ENCODE measurements around the gene MSANTD4. TPM values are rescaled to one million over a fixed set of nuclear protein-coding genes. Genes with fewer than 3 reads are reported as not detected.

The MSANTD4 gene
- total and polyA plus RNA-seq, 2 donors (not counting 3 experiments of a cell fraction or from before 2014, with no cell fraction given), result 3.9 to 15.0 TPM

DNA sequence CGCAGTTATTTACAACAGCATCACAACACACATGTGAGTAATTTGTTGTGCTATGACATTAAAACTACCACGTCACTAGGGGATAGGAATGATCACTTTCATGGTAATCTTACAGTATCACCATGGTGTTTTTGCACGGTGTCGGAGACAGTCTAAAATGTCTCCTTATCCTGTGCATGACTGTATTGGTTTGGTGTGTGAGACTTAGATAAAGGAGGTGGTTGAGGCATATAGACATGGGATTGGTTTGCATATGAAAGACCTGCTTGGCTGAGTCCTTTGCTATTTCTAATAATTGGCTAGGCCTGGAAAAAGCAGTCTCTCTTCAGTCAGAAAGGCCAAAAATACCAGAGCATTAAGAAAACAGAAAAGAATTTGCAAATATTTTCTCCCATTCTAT, 30.2 kb downstream of the MSANTD4 start:
- no peak overlapping the region for H3K4me3 ChIP-seq (replicated peaks in 1 of 3; ENCODE audit: insufficient read depth in 1 of 3, low read depth in 1 of 3, low read length in 3 of 3)
- H3K9me1 ChIP-seq (replicated peaks; ENCODE audit: control insufficient read depth, extremely low read depth, insufficient read depth, low read length), result no peaks in the 10 kb centered on the region
- no peaks in the 10 kb centered on the region for H3K9me3 ChIP-seq (replicated peaks; ENCODE audit: control insufficient read depth, insufficient read depth, low read length)
- no peaks in the 10 kb centered on the region for H4K20me1 ChIP-seq (replicated peaks; ENCODE audit: control insufficient read depth, extremely low read depth, insufficient read depth, low read length)
- H3K4me1 ChIP-seq (ENCODE audit: control insufficient read depth, extremely low read depth, insufficient read depth, low read length), result no peaks in the 10 kb centered on the region
- H2AFZ ChIP-seq (ENCODE audit: low read depth, low read length), result no peak overlapping the region
- FAIRE-seq (no peak), DNase-seq (ENCODE audit: low read depth, low spot score) (no peak)
- BruUV-seq (replicated peaks), result no TSS peak
- intact Hi-C loops (cut with micrococcal nuclease), result no loop called here
- no peak overlapping the region for H3K27ac ChIP-seq (ENCODE audit: insufficient read depth, low read depth, low read length)
- ChIA-PET CTCF (no interaction called here), POLR2A (no interaction called here)
- no peaks in the 10 kb centered on the region for H3K27me3 ChIP-seq (ENCODE audit: control insufficient read depth in 2 of 2, insufficient read depth in 2 of 2, low read length in 2 of 2)
- TF ChIP-seq CTCF (IDR thresholded peaks at IDR 0.05; ENCODE audit: extremely low read depth in 1 of 2, insufficient read depth in 1 of 2, low read depth in 1 of 2, low read length in 2 of 2) (no peak), POLR2AphosphoS5 (IDR thresholded peaks at IDR 0.05; ENCODE audit: insufficient read depth, low read depth, low read length) (no peak), MYC (IDR thresholded peaks at IDR 0.05; ENCODE audit: low read depth, low read length) (no peak), GATA2 (IDR thresholded peaks at IDR 0.05; ENCODE audit: insufficient read depth, insufficient read length, low read depth, low read length) (no peak), POLR2A (IDR thresholded peaks at IDR 0.05; ENCODE audit: low read depth, low read length) (no peak), EZH2 (IDR thresholded peaks at IDR 0.05; ENCODE audit: borderline replicate concordance, low read depth, low read length, severe bottlenecking) (no peak), JUN (IDR thresholded peaks at IDR 0.05; ENCODE audit: borderline replicate concordance, insufficient read depth, insufficient read length, low read depth) (no peak), FOS (IDR thresholded peaks at IDR 0.05; ENCODE audit: borderline replicate concordance, insufficient read depth, low read length) (no peak)
- TF ChIP-seq, protein P1, sequence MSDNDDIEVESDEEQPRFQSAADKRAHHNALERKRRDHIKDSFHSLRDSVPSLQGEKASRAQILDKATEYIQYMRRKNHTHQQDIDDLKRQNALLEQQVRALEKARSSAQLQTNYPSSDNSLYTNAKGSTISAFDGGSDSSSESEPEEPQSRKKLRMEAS (IDR thresholded peaks at IDR 0.05; ENCODE audit: insufficient read depth, insufficient read length), result no peak
- H3K36me3 ChIP-seq (ENCODE audit: control insufficient read depth in 2 of 2, extremely low read depth in 1 of 2, insufficient read depth in 2 of 2, low read length in 2 of 2), result peaks cover 0 to 2% of the 10 kb centered on the region in 2 experiments
- no peak overlapping the region for H3K9ac ChIP-seq (replicated peaks; ENCODE audit: extremely low read depth, insufficient read depth, low read length)
- no peak overlapping the region for H3K4me2 ChIP-seq (ENCODE audit: insufficient read depth, low read length)
- H3K79me2 ChIP-seq (ENCODE audit: control insufficient read depth, insufficient read depth, low read length), result no peaks in the 10 kb centered on the region
- dilution Hi-C loops (cut with MboI; ENCODE audit: extremely low pct_ligation_motif_present, low sequenced_read_pairs), result no loop called here

All from endothelial cell of umbilical vein (primary cell).